H1 (cell line): ENCODE measurements around the gene TAF8. TPM values are rescaled to one million over a fixed set of nuclear protein-coding genes. Genes with fewer than 3 reads are reported as not detected.

Source experiments
- CTCF ChIA-PET: fragments of 300-600 bp; sonication (Branson Sonifier 250); formaldehyde crosslinking; loops from one replicate; lab custom pipeline; 2021; ENCODE audit not compliant: partially characterized antibody; lab: Charles Lee
- POLR2A ChIA-PET: fragments of 300-600 bp; sonication (Branson Sonifier 250); formaldehyde crosslinking; loops from one replicate; lab custom pipeline; 2021; ENCODE audit warnings: inconsistent platforms; ENCODE audit not compliant: partially characterized antibody; lab: Charles Lee
- DNase-seq, 2 experiments: peaks; one replicate each; pipeline versions ENCODE4 v3.0.0 to v3.0.0-alpha.2; 2010 to 2022; ENCODE audit warnings: low spot score in 2 of 2, low read depth in 1 of 2, mixed read lengths in 1 of 2
- FAIRE-seq: peaks from 2 replicates; lab custom pipeline; 2011; peaks lifted over from hg19 to GRCh38; lab: Jason Lieb, UNC
- H2AFZ ChIP-seq: 2 replicates; pipeline ENCODE4 v1.8.1; 2012; ENCODE audit warnings: low read length, inconsistent platforms
- H2AK5ac ChIP-seq: 2 replicates; pipeline ENCODE4 v1.6.1; 2013; ENCODE audit warnings: low read depth, low read length
- H2BK120ac ChIP-seq: replicated peaks from 2 replicates; pipeline ENCODE3; 2013; ENCODE audit warnings: low read depth, low read length, inconsistent platforms
- H2BK12ac ChIP-seq: 2 replicates; pipeline ENCODE4 v1.6.1; 2013; ENCODE audit warnings: low read depth, low read length
- H2BK15ac ChIP-seq: 2 replicates; pipeline ENCODE4 v1.6.1; 2013; ENCODE audit warnings: low read length
- H2BK20ac ChIP-seq: 2 replicates; pipeline ENCODE4 v1.6.1; 2013; ENCODE audit warnings: low read length
- H2BK5ac ChIP-seq: 2 replicates; pipeline ENCODE4 v1.6.1; 2013; ENCODE audit warnings: low read depth, low read length
- H3K14ac ChIP-seq: 2 replicates; pipeline ENCODE4 v1.6.1; 2013; ENCODE audit warnings: inconsistent platforms; ENCODE audit not compliant: insufficient read length
- H3K18ac ChIP-seq: 2 replicates; pipeline ENCODE4 v1.6.1; 2013; ENCODE audit warnings: low read length; ENCODE audit errors: extremely low read depth
- H3K23ac ChIP-seq: 2 replicates; pipeline ENCODE4 v1.6.1; 2013; ENCODE audit warnings: inconsistent platforms; ENCODE audit not compliant: insufficient read length
- H3K23me2 ChIP-seq: 2 replicates; pipeline ENCODE4 v1.6.1; 2013; ENCODE audit warnings: low read depth, low read length
- H3K27ac ChIP-seq: 2 replicates; pipeline ENCODE4 v1.6.1; 2011; ENCODE audit warnings: low read depth, low read length, inconsistent platforms
- H3K27me3 ChIP-seq, 4 experiments: replicated peaks in 1 of 4; 1 replicate in 1 of 4; 2 replicates in 3 of 4; pipeline versions ENCODE4 v1.6.1 to v1.8.1; 2011 to 2013; ENCODE audit warnings: low read length in 3 of 4, mild to moderate bottlenecking in 3 of 4, inconsistent platforms in 2 of 4, mixed read lengths in 2 of 4, moderate library complexity in 1 of 4; ENCODE audit not compliant: control insufficient read depth in 3 of 4, insufficient read depth in 3 of 4; ENCODE audit errors: extremely low read depth in 1 of 4
- H3K36me3 ChIP-seq, 4 experiments: 2 replicates each; pipeline versions ENCODE4 v1.6.1 to v1.8.1; 2011 to 2013; ENCODE audit warnings: mild to moderate bottlenecking in 4 of 4, low read length in 3 of 4, moderate library complexity in 2 of 4, control low read depth in 1 of 4, inconsistent platforms in 1 of 4; ENCODE audit not compliant: insufficient read depth in 4 of 4, control insufficient read depth in 2 of 4
- H3K4ac ChIP-seq: replicated peaks from 2 replicates; pipeline ENCODE3; 2013; ENCODE audit warnings: low read length, low read depth, mixed read lengths, inconsistent platforms; ENCODE audit not compliant: insufficient read length
- H3K4me1 ChIP-seq, 4 experiments: replicated peaks in 1 of 4; 1 replicate in 1 of 4; 2 replicates in 3 of 4; pipeline versions ENCODE4 v1.6.1 to v1.8.1; 2011 to 2013; ENCODE audit warnings: low read length in 3 of 4, inconsistent platforms in 2 of 4, mixed read lengths in 1 of 4; ENCODE audit not compliant: insufficient read depth in 4 of 4, control insufficient read depth in 3 of 4
- H3K4me2 ChIP-seq, 2 experiments: 2 replicates each; pipeline versions ENCODE4 v1.6.1 to v1.8.1; 2011 to 2013; ENCODE audit warnings: low read depth in 2 of 2, low read length in 2 of 2, control low read depth in 1 of 2, inconsistent platforms in 1 of 2, mild to moderate bottlenecking in 1 of 2; ENCODE audit not compliant: insufficient read depth in 1 of 2
- H3K4me3 ChIP-seq, 4 experiments: fragments of 200-600, 300-600 bp in 1 of 4; sonication (generic), shearing (Covaris generic), sonication (Bioruptor Twin) in 1 of 4; 2 replicates each; pipeline versions ENCODE4 v1.5.1 to v1.8.1; 2011 to 2016; ENCODE audit warnings: low read length in 4 of 4, low read depth in 3 of 4, control low read depth in 2 of 4, inconsistent platforms in 2 of 4, mild to moderate bottlenecking in 2 of 4, mixed read lengths in 1 of 4, moderate library complexity in 1 of 4; ENCODE audit not compliant: insufficient read depth in 2 of 4; ENCODE audit errors: extremely low read depth in 1 of 4
- H3K56ac ChIP-seq: replicated peaks from 2 replicates; pipeline ENCODE3; 2013; ENCODE audit warnings: low read depth, mild to moderate bottlenecking, mixed read lengths, low read length, inconsistent platforms; ENCODE audit not compliant: insufficient read length
- H3K79me1 ChIP-seq: 2 replicates; pipeline ENCODE4 v1.6.1; 2013; ENCODE audit warnings: low read depth, low read length, control low read depth
- H3K79me2 ChIP-seq, 2 experiments: 2 replicates each; pipeline versions ENCODE4 v1.6.1 to v1.8.1; 2012 to 2013; ENCODE audit warnings: low read length in 2 of 2, mild to moderate bottlenecking in 2 of 2, inconsistent platforms in 1 of 2; ENCODE audit not compliant: insufficient read depth in 2 of 2, control insufficient read depth in 1 of 2
- H3K9ac ChIP-seq, 4 experiments: replicated peaks in 1 of 4; 1 replicate in 1 of 4; 2 replicates in 3 of 4; pipeline versions ENCODE4 v1.6.1 to v1.8.1; 2011 to 2013; ENCODE audit warnings: low read depth in 3 of 4, low read length in 3 of 4, control low read depth in 2 of 4, mild to moderate bottlenecking in 2 of 4, moderate library complexity in 2 of 4, inconsistent platforms in 1 of 4; ENCODE audit errors: extremely low read depth in 1 of 4
- H3K9me3 ChIP-seq, 2 experiments: 2 replicates each; pipeline versions ENCODE4 v1.6.1 to v1.8.1; 2012 to 2013; ENCODE audit warnings: mild to moderate bottlenecking in 2 of 2, moderate library complexity in 2 of 2, control low read depth in 1 of 2, inconsistent platforms in 1 of 2, low read depth in 1 of 2, low read length in 1 of 2, mixed read lengths in 1 of 2; ENCODE audit not compliant: insufficient read depth in 2 of 2
- H4K20me1 ChIP-seq, 2 experiments: replicated peaks in 1 of 2; 2 replicates each; pipeline versions ENCODE3 to v1.8.1; 2011 to 2013; ENCODE audit warnings: inconsistent platforms in 2 of 2, low read length in 2 of 2, mild to moderate bottlenecking in 1 of 2; ENCODE audit not compliant: insufficient read depth in 2 of 2, control insufficient read depth in 1 of 2
- H4K5ac ChIP-seq: 2 replicates; pipeline ENCODE4 v1.6.1; 2013; ENCODE audit warnings: low read length, low read depth, mixed read lengths, inconsistent platforms; ENCODE audit not compliant: insufficient read length
- H4K8ac ChIP-seq: 2 replicates; pipeline ENCODE4 v1.8.0; 2013; ENCODE audit warnings: mild to moderate bottlenecking, moderate library complexity, low read length, inconsistent platforms; ENCODE audit not compliant: insufficient read depth; ENCODE audit errors: extremely low read depth
- H4K91ac ChIP-seq: replicated peaks from 2 replicates; pipeline ENCODE3; 2013; ENCODE audit warnings: low read length, mixed read lengths, inconsistent platforms; ENCODE audit not compliant: insufficient read length
- ASH2L ChIP-seq: fragments of 200-600, 300-600 bp; sonication (generic); IDR thresholded peaks from one replicate; pipeline ENCODE4 v1.7.1; 2017; ENCODE audit warnings: low read length
- BACH1 ChIP-seq: IDR thresholded peaks from 2 replicates; pipeline ENCODE4 v1.6.1; 2012; ENCODE audit warnings: low read length, improper control_type of control experiment
- SIN3A ChIP-seq, 2 experiments: IDR thresholded peaks in 1 of 2; conservative IDR thresholded peaks in 1 of 2; 2 replicates each; pipeline ENCODE4 v1.6.1; 2011 to 2012; ENCODE audit warnings: low read length in 2 of 2, improper control_type of control experiment in 1 of 2, low read depth in 1 of 2, mild to moderate bottlenecking in 1 of 2
- ZNF274 ChIP-seq: IDR thresholded peaks from 2 replicates; pipeline ENCODE4 v1.7.0; 2012; ENCODE audit warnings: low read length, borderline replicate concordance; ENCODE audit errors: extremely low read depth
- WGBS, 2 experiments: shearing (Covaris generic) in 1 of 2; methylation state at CpG; one replicate each; pipeline versions ENCODE4 v1.1.6 to v1.1.7; 2013 to 2015; ENCODE audit warnings: low lambda C conversion rate in 2 of 2, mixed read lengths in 2 of 2, inconsistent platforms in 1 of 2, low coverage in 1 of 2, missing lambda C conversion rate in 1 of 2; ENCODE audit not compliant: insufficient replicate concordance in 2 of 2, insufficient coverage in 1 of 2, insufficient read length in 1 of 2; ENCODE audit errors: extremely low coverage in 1 of 2, missing lambda C conversion rate in 1 of 2; 5-methylcytosine and 5-hydroxymethylcytosine counted together
- polyA plus RNA-seq, 7 experiments: library from polyadenylated mRNA; depleted of rRNA in 3 of 7; stranded (reverse) in 5 of 7; unstranded in 2 of 7; fragments of >200 nt in 5 of 7; fragments of 200-250 nt in 2 of 7; gene quantifications; 1 replicate in 5 of 7; 2 replicates in 1 of 7; 4 replicates in 1 of 7; pipeline versions ENCODE4 v1.2.1 to v1.2.3, GENCODE V29; 2011 to 2013; ENCODE audit warnings: missing spikeins in 2 of 7, mixed read lengths in 2 of 7
- total RNA-seq: library from RNA; stranded (reverse); fragmentation: NEBNext Ultra II Directional; extraction: Animal tissue kit (Norgen Biotek cat#: 25700); gene quantifications from 2 replicates; pipeline ENCODE4 v1.2.1, GENCODE V29; 2021
- TF ChIP-seq, protein P1 (sequence below): IDR thresholded peaks from 2 replicates; pipeline ENCODE4 v1.6.1; 2012; ENCODE audit warnings: inconsistent platforms
- TF ChIP-seq, protein P2 (sequence below): IDR thresholded peaks from 2 replicates; pipeline ENCODE4 v1.6.1; 2012; ENCODE audit warnings: inconsistent platforms

The TAF8 gene
- total and polyA plus RNA-seq, 2 of the 8 experiments (the other 6 are each of a cell fraction or from before 2014, with no cell fraction given) = 32.2 to 34.0 TPM

DNA sequence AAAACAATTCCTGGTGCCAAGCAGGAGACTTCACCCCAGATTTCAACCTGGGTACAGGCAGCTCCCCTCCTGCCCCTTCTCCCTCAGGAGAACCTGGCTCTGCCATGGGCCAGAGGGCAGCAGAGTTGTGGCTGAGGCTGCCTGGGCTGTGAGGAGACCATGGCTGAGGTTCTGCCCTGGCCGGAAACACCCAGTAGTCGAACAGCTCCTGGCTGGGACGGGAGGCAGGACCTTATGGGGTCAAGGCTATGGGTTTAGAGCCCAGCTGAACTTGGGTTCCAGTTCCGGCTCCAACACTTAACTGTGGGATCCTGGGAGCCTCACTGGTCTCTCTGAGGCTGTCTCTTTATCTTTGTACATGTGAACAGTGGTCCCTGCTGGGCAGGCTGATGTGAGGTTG, 83.6 kb downstream of the TAF8 start:
- WGBS, 2 experiments = 96% methylated on average over 4 of the region's 4 CpGs; no CpG with 5 or more reads in 1 of the 2 experiments
- no peak overlapping the region for H3K4me3 ChIP-seq
- peaks cover 11 to 41% (median 32%) of the 10 kb centered on the region in 4 experiments for H3K4me1 ChIP-seq
- no peak overlapping the region; the same call in 1 of the 2 replicates for H3K27ac ChIP-seq
- H2BK15ac ChIP-seq = no peak overlapping the region
- peak overlapping the region; percentile 62 for H3K4ac ChIP-seq
- peak overlapping the region; percentile 68 for H4K91ac ChIP-seq
- H4K20me1 ChIP-seq = peaks cover 8 to 18% of the 10 kb centered on the region in 2 experiments
- no peak overlapping the region for H2BK20ac ChIP-seq
- no peak overlapping the region for H4K8ac ChIP-seq
- H3K9me3 ChIP-seq = no peaks in the 10 kb centered on the region
- peak overlapping the region; percentile 51; the same call in 1 of the 2 replicates for H3K18ac ChIP-seq
- FAIRE-seq (no peak), DNase-seq (no peak)
- no peak overlapping the region for H2BK5ac ChIP-seq
- H3K14ac ChIP-seq = no peak overlapping the region
- CTCF ChIA-PET = interaction anchor here (0.6 to 12.4 kb wide), 9 partner anchors 18 to 205 kb away, joined by 3 to 123 read pairs (median 4); a partner anchor contains a TSS
- no peak overlapping the region for H3K56ac ChIP-seq
- POLR2A ChIA-PET = interaction anchor here (0.7 to 2.4 kb wide), 9 partner anchors 9 to 810 kb away, joined by 3 to 8 read pairs (median 4); partner anchors contain the start of genes C6orf132 and TAF8
- no peak overlapping the region for H3K4me2 ChIP-seq
- no peak overlapping the region for H2AFZ ChIP-seq
- peaks cover 12% of the 10 kb centered on the region; the same call in 1 of the 2 replicates for H3K79me1 ChIP-seq
- no peak overlapping the region for H2BK120ac ChIP-seq
- H3K27me3 ChIP-seq = no peaks in the 10 kb centered on the region
- H2BK12ac ChIP-seq = 0 out of 2 replicates have a peak overlapping the region, but pooled peaks have one; percentile 62
- peaks cover 4 to 58% of the 10 kb centered on the region in 2 experiments; a peak in 3 of 4 replicates for H3K79me2 ChIP-seq
- TF ChIP-seq, protein P1, sequence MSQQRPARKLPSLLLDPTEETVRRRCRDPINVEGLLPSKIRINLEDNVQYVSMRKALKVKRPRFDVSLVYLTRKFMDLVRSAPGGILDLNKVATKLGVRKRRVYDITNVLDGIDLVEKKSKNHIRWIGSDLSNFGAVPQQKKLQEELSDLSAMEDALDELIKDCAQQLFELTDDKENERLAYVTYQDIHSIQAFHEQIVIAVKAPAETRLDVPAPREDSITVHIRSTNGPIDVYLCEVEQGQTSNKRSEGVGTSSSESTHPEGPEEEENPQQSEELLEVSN = no peak
- TF ChIP-seq BACH1 (no peak), SIN3A (conservative IDR thresholded peaks at IDR 0.05 in 1 of 2, IDR thresholded peaks at IDR 0.05 in 1 of 2; ENCODE audit: low read depth in 1 of 2, low read length in 2 of 2) (no peak), ZNF274 (no peak), ASH2L (no peak)
- TF ChIP-seq, protein P2, sequence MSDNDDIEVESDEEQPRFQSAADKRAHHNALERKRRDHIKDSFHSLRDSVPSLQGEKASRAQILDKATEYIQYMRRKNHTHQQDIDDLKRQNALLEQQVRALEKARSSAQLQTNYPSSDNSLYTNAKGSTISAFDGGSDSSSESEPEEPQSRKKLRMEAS = no peak
- H3K23ac ChIP-seq = no peak overlapping the region
- H4K5ac ChIP-seq = no peak overlapping the region
- no peak overlapping the region for H3K9ac ChIP-seq
- peak overlapping the region; percentile 32; the same call in 1 of the 2 replicates for H2AK5ac ChIP-seq
- peaks cover 4 to 18% (median 13%) of the 10 kb centered on the region in 4 experiments; a peak in 7 of 8 replicates for H3K36me3 ChIP-seq
- H3K23me2 ChIP-seq = no peaks in the 10 kb centered on the region
